Urinary bladder (tissue), 4 donors: ENCODE data around the gene BCAS3. TPM values are rescaled to one million over a fixed set of nuclear protein-coding genes. Genes with fewer than 3 reads are reported as not detected.
"Not testable (repeated sequence)": the region's sequence is repeated elsewhere in the genome, so short reads cannot be mapped to it uniquely, and the experiment has no call there.

Source experiments
- DNase-seq: peaks from one replicate; pipeline ENCODE4 v3.0.0-alpha.2; 2015; ENCODE audit errors: extremely low spot score
- H3K27ac ChIP-seq: one replicate; pipeline ENCODE4 v1.5.1; 2013; ENCODE audit warnings: low read depth, mild to moderate bottlenecking, moderate library complexity
- H3K36me3 ChIP-seq: one replicate; pipeline ENCODE4 v1.6.1; 2013; ENCODE audit warnings: mild to moderate bottlenecking, moderate library complexity; ENCODE audit not compliant: insufficient read depth
- H3K4me1 ChIP-seq: one replicate; pipeline ENCODE4 v1.6.1; 2013; ENCODE audit warnings: mild to moderate bottlenecking, moderate library complexity; ENCODE audit not compliant: insufficient read depth
- H3K4me3 ChIP-seq: one replicate; pipeline ENCODE4 v1.5.1; 2013; ENCODE audit warnings: low read depth, low read length
- WGBS: extraction: QIAGEN DNeasy Blood & Tissue Kit; methylation state at CpG from one replicate; pipeline ENCODE4 v1.1.7; 2013; 5-methylcytosine and 5-hydroxymethylcytosine counted together
- polyA plus RNA-seq: library from polyadenylated mRNA; stranded (reverse); fragments of 200-250 nt; gene quantifications from one replicate; pipeline ENCODE4 v1.2.3, GENCODE V29; 2013
- total RNA-seq: library from RNA; depleted of rRNA; stranded (reverse); fragments of >200 nt; gene quantifications from one replicate; pipeline ENCODE4 v1.2.3, GENCODE V29; 2014
- donor health status: healthy with polysubstance abuse.
- donor health status: healthy.

BCAS3 gene
- total and polyA plus RNA-seq, 2 donors: 17.6 to 72.4 TPM

- WGBS: 89% methylated on average over 4 of the region's 4 CpGs
- H3K4me1 ChIP-seq: no peaks in the 10 kb centered on the region
Measured at GRCh38 chr17:61130330-61130729, 452.7 kb downstream of the BCAS3 start.

GRCh38 chr17:61131585-61131984, 453.9 kb downstream of the BCAS3 start:
- peaks cover 4% of the 10 kb centered on the region for H3K36me3 ChIP-seq
- no peak overlapping the region for H3K27ac ChIP-seq
- H3K4me3 ChIP-seq: no peak overlapping the region
- no peak for DNase-seq
- H3K4me1 ChIP-seq: no peaks in the 10 kb centered on the region
- WGBS: 58% methylated on average over 2 of the region's 2 CpGs

More at GRCh38 chr17:61130330-61130729, 452.7 kb downstream of the BCAS3 start:
- Histone ChIP-seq H3K27ac (no peak overlapping the region), H3K36me3 (peaks cover 4% of the 10 kb centered on the region), H3K4me3 (no peak overlapping the region)
- DNase-seq: no peak

GRCh38 chr17:61132524-61132923, 454.9 kb downstream of the BCAS3 start:
- no peak for DNase-seq
- H3K4me1 ChIP-seq: no peaks in the 10 kb centered on the region

GRCh38 chr17:61133853-61134252, 456.2 kb downstream of the BCAS3 start:
- Histone ChIP-seq H3K4me1 (no peaks in the 10 kb centered on the region), H3K27ac (no peak overlapping the region), H3K36me3 (peaks cover 3% of the 10 kb centered on the region), H3K4me3 (no peak overlapping the region)
- 87% methylated on average over 1 of the region's 1 CpG for WGBS
- no peak for DNase-seq

More at GRCh38 chr17:61132524-61132923, 454.9 kb downstream of the BCAS3 start:
- peaks cover 4% of the 10 kb centered on the region for H3K36me3 ChIP-seq
- 89% methylated on average over 4 of the region's 4 CpGs for WGBS
- H3K4me3 ChIP-seq: no peak overlapping the region
- no peak overlapping the region for H3K27ac ChIP-seq

- WGBS: 65% methylated on average over 6 of the region's 6 CpGs
Measured at GRCh38 chr17:61134551-61135235, 457.0 kb downstream of the BCAS3 start.

GRCh38 chr17:61135782-61136181, 458.1 kb downstream of the BCAS3 start:
- no peaks in the 10 kb centered on the region for H3K4me1 ChIP-seq
- H3K36me3 ChIP-seq: peaks cover 3% of the 10 kb centered on the region
- H3K27ac ChIP-seq: no peak overlapping the region
- DNase-seq: no peak
- 52% methylated on average over 14 of the region's 14 CpGs for WGBS
- H3K4me3 ChIP-seq: no peak overlapping the region

More at GRCh38 chr17:61134551-61135235, 457.0 kb downstream of the BCAS3 start:
- no peak overlapping the region for H3K4me3 ChIP-seq
- DNase-seq: no peak
- peaks cover 3% of the 10 kb centered on the region for H3K36me3 ChIP-seq
- no peak overlapping the region for H3K27ac ChIP-seq
- no peaks in the 10 kb centered on the region for H3K4me1 ChIP-seq

- no peak for DNase-seq
- Histone ChIP-seq H3K36me3 (peaks cover 3% of the 10 kb centered on the region), H3K4me1 (no peaks in the 10 kb centered on the region), H3K27ac (no peak overlapping the region), H3K4me3 (no peak overlapping the region)
- 86% methylated on average over 7 of the region's 7 CpGs for WGBS
Measured at GRCh38 chr17:61136296-61136695, 458.6 kb downstream of the BCAS3 start.

GRCh38 chr17:61139219-61139618, 461.6 kb downstream of the BCAS3 start:
- Histone ChIP-seq H3K4me1 (no peaks in the 10 kb centered on the region), H3K4me3 (no peak overlapping the region), H3K36me3 (no peaks in the 10 kb centered on the region), H3K27ac (no peak overlapping the region)
- no peak for DNase-seq
- WGBS: 42% methylated on average over 4 of the region's 4 CpGs

GRCh38 chr17:61140081-61140786, 462.6 kb downstream of the BCAS3 start:
- WGBS: 93% methylated on average over 3 of the region's 3 CpGs
- H3K4me3 ChIP-seq: no peak overlapping the region
- no peak for DNase-seq
- no peak overlapping the region for H3K27ac ChIP-seq
- H3K36me3 ChIP-seq: no peaks in the 10 kb centered on the region
- H3K4me1 ChIP-seq: no peaks in the 10 kb centered on the region

- Histone ChIP-seq H3K27ac (no peak overlapping the region), H3K4me3 (no peak overlapping the region), H3K4me1 (no peaks in the 10 kb centered on the region), H3K36me3 (no peaks in the 10 kb centered on the region)
- 86% methylated on average over 1 of the region's 1 CpG for WGBS
- no peak for DNase-seq
Measured at GRCh38 chr17:61143026-61143425, 465.4 kb downstream of the BCAS3 start.

- WGBS: 37% methylated on average over 2 of the region's 2 CpGs
- Histone ChIP-seq H3K36me3 (no peaks in the 10 kb centered on the region), H3K27ac (peak overlapping the region; percentile 23), H3K4me1 (no peaks in the 10 kb centered on the region), H3K4me3 (no peak overlapping the region)
- DNase-seq: no peak
Measured at GRCh38 chr17:61144137-61144536, 466.5 kb downstream of the BCAS3 start.

- H3K4me1 ChIP-seq: no peaks in the 10 kb centered on the region
- WGBS: 27% methylated on average over 11 of the region's 11 CpGs
Measured at GRCh38 chr17:61144617-61145564, 467.2 kb downstream of the BCAS3 start.

GRCh38 chr17:61146833-61147232, 469.2 kb downstream of the BCAS3 start:
- 98% methylated on average over 8 of the region's 8 CpGs for whole genome bisulfite sequencing
- H3K4me1 ChIP-seq, H3K4me3 ChIP-seq, DNase-seq, H3K36me3 ChIP-seq, H3K27ac ChIP-seq: not testable (repeated sequence)

More at GRCh38 chr17:61144617-61145564, 467.2 kb downstream of the BCAS3 start:
- Histone ChIP-seq H3K4me3 (no peak overlapping the region), H3K36me3 (no peaks in the 10 kb centered on the region), H3K27ac (peak overlapping the region; percentile 11)
- DNase-seq: no peak
